ENCODE results near the gene NTNG2. TPM values are rescaled to one million over a fixed set of nuclear protein-coding genes. Genes with fewer than 3 reads are reported as not detected.

NTNG2 gene
- total RNA-seq, 1 donor from 2014 or later = 1.0 TPM

DNA sequence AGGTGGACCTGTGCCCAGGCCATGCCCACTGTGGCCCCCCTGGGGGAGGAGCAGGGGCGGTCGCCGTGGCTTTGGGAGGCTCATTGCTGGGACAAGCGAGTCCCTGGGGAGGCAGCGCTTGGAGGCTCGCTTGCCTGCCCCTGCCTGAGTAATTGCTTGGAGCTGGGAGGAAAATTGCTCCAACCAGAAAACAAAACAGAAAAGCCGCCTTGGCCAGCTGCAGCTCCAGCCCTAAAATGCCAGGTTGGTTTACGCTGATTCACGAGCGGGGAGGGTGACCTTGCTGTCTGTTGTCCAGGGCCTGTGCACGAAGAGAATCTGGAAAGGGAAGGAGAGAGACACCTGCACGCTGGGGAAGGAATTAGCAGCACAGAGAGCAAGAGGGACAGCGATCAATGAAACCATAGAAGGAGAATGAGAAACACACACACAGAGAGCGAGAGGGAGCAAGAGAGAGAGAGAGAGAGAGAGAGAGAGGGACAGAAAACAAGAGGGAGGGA is 25.3 kb downstream of the NTNG2 start:
- Histone ChIP-seq H3K9ac (no peak overlapping the region), H3K4me1 (peaks cover 52% of the 10 kb centered on the region), H3K4me3 (no peak overlapping the region), H3K9me3 (ENCODE audit: low read depth) (no peaks in the 10 kb centered on the region), H2AFZ (replicated peaks) (peak overlapping the region; percentile 67), H3K27me3 (no peaks in the 10 kb centered on the region), H4K20me1 (ENCODE audit: low read depth) (no peaks in the 10 kb centered on the region), H3F3A (ENCODE audit: low read depth) (peaks cover 45% of the 10 kb centered on the region), H3K4me2 (peak overlapping the region; percentile 61), H3K27ac (no peak overlapping the region), H3K36me3 (no peaks in the 10 kb centered on the region), H3K79me2 (ENCODE audit: low read depth) (no peaks in the 10 kb centered on the region)
- Mint-ChIP-seq H3K9me3 (no peaks in the 10 kb centered on the region), H3K4me3 (peak overlapping the region; percentile 7), H3K27me3 (ENCODE audit: insufficient read depth, low read depth) (peaks cover 20% of the 10 kb centered on the region), H3K4me1 (peaks cover 56% of the 10 kb centered on the region), H3K36me3 (no peaks in the 10 kb centered on the region), H3K27ac (no peak overlapping the region)
- DNase-seq (ENCODE audit: low spot score) = peak; percentile 52
- TF ChIP-seq, protein P1, sequence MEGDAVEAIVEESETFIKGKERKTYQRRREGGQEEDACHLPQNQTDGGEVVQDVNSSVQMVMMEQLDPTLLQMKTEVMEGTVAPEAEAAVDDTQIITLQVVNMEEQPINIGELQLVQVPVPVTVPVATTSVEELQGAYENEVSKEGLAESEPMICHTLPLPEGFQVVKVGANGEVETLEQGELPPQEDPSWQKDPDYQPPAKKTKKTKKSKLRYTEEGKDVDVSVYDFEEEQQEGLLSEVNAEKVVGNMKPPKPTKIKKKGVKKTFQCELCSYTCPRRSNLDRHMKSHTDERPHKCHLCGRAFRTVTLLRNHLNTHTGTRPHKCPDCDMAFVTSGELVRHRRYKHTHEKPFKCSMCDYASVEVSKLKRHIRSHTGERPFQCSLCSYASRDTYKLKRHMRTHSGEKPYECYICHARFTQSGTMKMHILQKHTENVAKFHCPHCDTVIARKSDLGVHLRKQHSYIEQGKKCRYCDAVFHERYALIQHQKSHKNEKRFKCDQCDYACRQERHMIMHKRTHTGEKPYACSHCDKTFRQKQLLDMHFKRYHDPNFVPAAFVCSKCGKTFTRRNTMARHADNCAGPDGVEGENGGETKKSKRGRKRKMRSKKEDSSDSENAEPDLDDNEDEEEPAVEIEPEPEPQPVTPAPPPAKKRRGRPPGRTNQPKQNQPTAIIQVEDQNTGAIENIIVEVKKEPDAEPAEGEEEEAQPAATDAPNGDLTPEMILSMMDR (IDR thresholded peaks at IDR 0.05) = no peak
- no peak for TF ChIP-seq EZH2 (IDR thresholded peaks at IDR 0.05)
- no peak for TF ChIP-seq EZH2phosphoT487 (IDR thresholded peaks at IDR 0.05)

DNA sequence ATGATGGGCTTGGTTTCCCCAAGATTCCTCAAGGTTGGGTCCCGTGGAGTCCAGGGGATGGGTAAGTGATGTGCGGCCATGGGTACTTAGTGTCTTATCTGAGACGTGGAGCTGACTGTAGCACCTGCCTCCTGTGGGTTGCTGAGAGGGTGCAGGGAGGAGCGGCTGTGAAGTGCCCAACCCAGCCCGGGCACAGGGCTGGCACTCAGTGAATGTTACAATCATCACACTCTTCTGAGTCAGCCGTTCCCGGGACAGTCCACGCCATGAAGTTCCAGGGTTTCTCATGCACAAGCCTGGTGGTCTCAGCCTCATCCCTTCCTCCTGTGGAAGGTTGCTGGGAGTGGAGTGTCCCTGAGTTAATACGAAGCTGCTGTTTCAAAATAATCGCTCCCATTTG is 29.1 kb downstream of the NTNG2 start:
- TF ChIP-seq EZH2 (IDR thresholded peaks at IDR 0.05) = no peak
- TF ChIP-seq, protein P1 (IDR thresholded peaks at IDR 0.05) = no peak
- no peak for TF ChIP-seq EZH2phosphoT487 (IDR thresholded peaks at IDR 0.05)
- Mint-ChIP-seq H3K27me3 (ENCODE audit: insufficient read depth, low read depth) (peaks cover 5% of the 10 kb centered on the region), H3K4me1 (peaks cover 30% of the 10 kb centered on the region), H3K36me3 (no peaks in the 10 kb centered on the region), H3K4me3 (no peak overlapping the region), H3K9me3 (no peaks in the 10 kb centered on the region), H3K27ac (no peak overlapping the region)
- H3K9me3 ChIP-seq (ENCODE audit: low read depth) = no peaks in the 10 kb centered on the region
- no peak overlapping the region for H3K4me2 ChIP-seq
- no peaks in the 10 kb centered on the region for H4K20me1 ChIP-seq (ENCODE audit: low read depth)
- H3K4me3 ChIP-seq = no peak overlapping the region
- no peak overlapping the region for H2AFZ ChIP-seq (replicated peaks)
- no peaks in the 10 kb centered on the region for H3K79me2 ChIP-seq (ENCODE audit: low read depth)
- H3K27ac ChIP-seq = no peak overlapping the region
- no peaks in the 10 kb centered on the region for H3K27me3 ChIP-seq
- no peaks in the 10 kb centered on the region for H3K36me3 ChIP-seq
- H3K4me1 ChIP-seq = peaks cover 15% of the 10 kb centered on the region
- H3F3A ChIP-seq (ENCODE audit: low read depth) = peaks cover 19% of the 10 kb centered on the region
- H3K9ac ChIP-seq = no peak overlapping the region
- no peak for DNase-seq (ENCODE audit: low spot score)

DNA sequence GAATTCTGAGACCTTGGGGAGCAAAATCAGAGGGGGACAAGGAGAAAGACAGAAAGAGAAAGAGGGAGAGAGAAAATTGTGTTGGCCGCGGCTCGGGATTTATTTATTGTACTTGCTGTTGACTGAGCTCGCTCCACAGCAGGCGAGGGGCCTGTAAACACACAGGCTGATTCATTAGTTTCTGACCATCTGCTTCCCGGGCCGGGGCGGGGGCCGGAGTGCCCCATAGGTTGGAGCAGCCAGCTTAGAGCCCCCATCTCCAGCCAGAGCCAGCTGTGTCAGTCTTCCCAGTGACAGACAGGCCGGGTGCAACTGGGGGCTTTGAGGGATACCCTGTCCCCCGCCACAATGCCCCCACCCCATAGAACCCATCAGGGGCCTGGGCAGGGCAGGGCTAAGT is 30.9 kb downstream of the NTNG2 start:
- H3K36me3 ChIP-seq = no peaks in the 10 kb centered on the region
- Mint-ChIP-seq H3K9me3 (no peaks in the 10 kb centered on the region), H3K36me3 (no peaks in the 10 kb centered on the region), H3K4me3 (no peak overlapping the region), H3K4me1 (peaks cover 15% of the 10 kb centered on the region), H3K27ac (no peak overlapping the region), H3K27me3 (ENCODE audit: insufficient read depth, low read depth) (peaks cover 9% of the 10 kb centered on the region)
- TF ChIP-seq EZH2phosphoT487 (IDR thresholded peaks at IDR 0.05) (no peak), EZH2 (IDR thresholded peaks at IDR 0.05) (no peak)
- TF ChIP-seq, protein P1 (IDR thresholded peaks at IDR 0.05) = no peak
- H3K27me3 ChIP-seq = no peaks in the 10 kb centered on the region
- no peak for DNase-seq (ENCODE audit: low spot score)
- no peaks in the 10 kb centered on the region for H4K20me1 ChIP-seq (ENCODE audit: low read depth)
- no peak overlapping the region for H3K9ac ChIP-seq
- H3K9me3 ChIP-seq (ENCODE audit: low read depth) = no peaks in the 10 kb centered on the region
- no peak overlapping the region for H2AFZ ChIP-seq (replicated peaks)
- no peaks in the 10 kb centered on the region for H3K79me2 ChIP-seq (ENCODE audit: low read depth)
- no peak overlapping the region for H3K4me2 ChIP-seq
- no peak overlapping the region for H3K27ac ChIP-seq
- H3K4me3 ChIP-seq = no peak overlapping the region
- H3F3A ChIP-seq (ENCODE audit: low read depth) = peaks cover 1% of the 10 kb centered on the region
- H3K4me1 ChIP-seq = no peaks in the 10 kb centered on the region
